HepG2 (cell line): ENCODE measurements around the gene SYNGAP1. TPM values are rescaled to one million over a fixed set of nuclear protein-coding genes. Genes with fewer than 3 reads are reported as not detected.

Experiments
- FOXJ3 ChIP-seq: sonication (generic); formaldehyde crosslinking; IDR thresholded peaks from 2 replicates; pipeline ENCODE4 v1.4.0; 2020; ENCODE audit warnings: missing genetic modification reagents, mild to moderate bottlenecking, borderline replicate concordance
- HNRNPUL1 ChIP-seq: fragments of 200-400 bp; formaldehyde crosslinking; IDR thresholded peaks from 2 replicates; pipeline ENCODE4 v1.6.1; 2017; ENCODE audit warnings: low read depth, mild to moderate bottlenecking, low read length, moderate library complexity
- KIAA2018 ChIP-seq: sonication (generic); formaldehyde crosslinking; IDR thresholded peaks from 2 replicates; pipeline ENCODE4 v1.5.0; 2020; ENCODE audit warnings: mild to moderate bottlenecking, missing genetic modification reagents, borderline replicate concordance
- MLLT10 ChIP-seq: sonication (generic); formaldehyde crosslinking; IDR thresholded peaks from 2 replicates; pipeline ENCODE4 v1.4.0; 2020; ENCODE audit warnings: missing genetic modification reagents
- RBFOX2 ChIP-seq: fragments of 200-400 bp; formaldehyde crosslinking; IDR thresholded peaks from 2 replicates; pipeline ENCODE4 v1.6.1; 2017; ENCODE audit warnings: low read depth, mild to moderate bottlenecking, low read length
- SALL1 ChIP-seq: sonication (generic); formaldehyde crosslinking; IDR thresholded peaks from 2 replicates; pipeline ENCODE4 v1.8.0; 2022; ENCODE audit warnings: mild to moderate bottlenecking, missing genetic modification reagents
- ZKSCAN1 ChIP-seq: fragments of 150-350 bp; IDR thresholded peaks from 2 replicates; pipeline ENCODE4 v1.6.1; 2014; ENCODE audit warnings: low read length
- ZNF260 ChIP-seq: sonication (generic); formaldehyde crosslinking; IDR thresholded peaks from 2 replicates; pipeline ENCODE4 v1.4.0; 2020; ENCODE audit warnings: missing genetic modification reagents, low read depth, mild to moderate bottlenecking, borderline replicate concordance
- ZNF678 ChIP-seq: sonication (generic); formaldehyde crosslinking; IDR thresholded peaks from 2 replicates; pipeline ENCODE4 v1.4.0; 2020; ENCODE audit warnings: mild to moderate bottlenecking, missing genetic modification reagents
- polyA plus RNA-seq, 8 experiments: library from polyadenylated mRNA; depleted of rRNA in 3 of 8; stranded (reverse) in 7 of 8; unstranded in 1 of 8; fragments of >200 nt; fragmentation: Illumina TruSeq in 4 of 8; extraction: Trizol in 4 of 8; gene quantifications; 2 replicates each; pipeline versions ENCODE4 v1.2.1 to v1.2.3, GENCODE V29; 2011 to 2016; ENCODE audit warnings: low read depth in 4 of 8, missing spikeins in 1 of 8, mixed read lengths in 1 of 8; ENCODE audit not compliant: insufficient read depth in 1 of 8
- total RNA-seq, 5 experiments: library from RNA; depleted of rRNA; stranded (reverse); fragments of >200 nt; fragmentation: Illumina TruSeq; extraction: Trizol; gene quantifications; 2 replicates each; pipeline ENCODE4 v1.2.3, GENCODE V29; 2016; ENCODE audit warnings: low read depth in 1 of 5
- TF ChIP-seq, protein P1 (sequence below): sonication (generic); formaldehyde crosslinking; IDR thresholded peaks from 2 replicates; pipeline ENCODE4 v1.4.0; 2020; ENCODE audit warnings: mild to moderate bottlenecking, missing genetic modification reagents, borderline replicate concordance
- TF ChIP-seq, protein P2 (sequence below): sonication (generic); formaldehyde crosslinking; IDR thresholded peaks from 2 replicates; pipeline ENCODE4 v1.8.1; 2023; ENCODE audit warnings: mild to moderate bottlenecking, missing genetic modification reagents
- TF ChIP-seq, protein P3 (sequence below): IDR thresholded peaks from 2 replicates; pipeline ENCODE4 v1.6.1; 2016; ENCODE audit warnings: mild to moderate bottlenecking, missing biosample characterization, missing genetic modification reagents

Gene SYNGAP1
- total and polyA plus RNA-seq, 2 of the 13 experiments (the other 11 are each of a cell fraction or from before 2014, with no cell fraction given): 0.75 to 1.1 TPM

GRCh38 chr6:33410711-33411631 is 8.9 kb upstream of the SYNGAP1 start, which contains the start of gene PHF1 (continued):
- TF ChIP-seq, protein P1, sequence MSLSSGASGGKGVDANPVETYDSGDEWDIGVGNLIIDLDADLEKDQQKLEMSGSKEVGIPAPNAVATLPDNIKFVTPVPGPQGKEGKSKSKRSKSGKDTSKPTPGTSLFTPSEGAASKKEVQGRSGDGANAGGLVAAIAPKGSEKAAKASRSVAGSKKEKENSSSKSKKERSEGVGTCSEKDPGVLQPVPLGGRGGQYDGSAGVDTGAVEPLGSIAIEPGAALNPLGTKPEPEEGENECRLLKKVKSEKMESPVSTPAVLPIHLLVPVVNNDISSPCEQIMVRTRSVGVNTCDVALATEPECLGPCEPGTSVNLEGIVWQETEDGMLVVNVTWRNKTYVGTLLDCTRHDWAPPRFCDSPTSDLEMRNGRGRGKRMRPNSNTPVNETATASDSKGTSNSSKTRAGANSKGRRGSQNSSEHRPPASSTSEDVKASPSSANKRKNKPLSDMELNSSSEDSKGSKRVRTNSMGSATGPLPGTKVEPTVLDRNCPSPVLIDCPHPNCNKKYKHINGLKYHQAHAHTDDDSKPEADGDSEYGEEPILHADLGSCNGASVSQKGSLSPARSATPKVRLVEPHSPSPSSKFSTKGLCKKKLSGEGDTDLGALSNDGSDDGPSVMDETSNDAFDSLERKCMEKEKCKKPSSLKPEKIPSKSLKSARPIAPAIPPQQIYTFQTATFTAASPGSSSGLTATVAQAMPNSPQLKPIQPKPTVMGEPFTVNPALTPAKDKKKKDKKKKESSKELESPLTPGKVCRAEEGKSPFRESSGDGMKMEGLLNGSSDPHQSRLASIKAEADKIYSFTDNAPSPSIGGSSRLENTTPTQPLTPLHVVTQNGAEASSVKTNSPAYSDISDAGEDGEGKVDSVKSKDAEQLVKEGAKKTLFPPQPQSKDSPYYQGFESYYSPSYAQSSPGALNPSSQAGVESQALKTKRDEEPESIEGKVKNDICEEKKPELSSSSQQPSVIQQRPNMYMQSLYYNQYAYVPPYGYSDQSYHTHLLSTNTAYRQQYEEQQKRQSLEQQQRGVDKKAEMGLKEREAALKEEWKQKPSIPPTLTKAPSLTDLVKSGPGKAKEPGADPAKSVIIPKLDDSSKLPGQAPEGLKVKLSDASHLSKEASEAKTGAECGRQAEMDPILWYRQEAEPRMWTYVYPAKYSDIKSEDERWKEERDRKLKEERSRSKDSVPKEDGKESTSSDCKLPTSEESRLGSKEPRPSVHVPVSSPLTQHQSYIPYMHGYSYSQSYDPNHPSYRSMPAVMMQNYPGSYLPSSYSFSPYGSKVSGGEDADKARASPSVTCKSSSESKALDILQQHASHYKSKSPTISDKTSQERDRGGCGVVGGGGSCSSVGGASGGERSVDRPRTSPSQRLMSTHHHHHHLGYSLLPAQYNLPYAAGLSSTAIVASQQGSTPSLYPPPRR: no peak
- TF ChIP-seq RBFOX2: peak; percentile 62; the same call in 1 of the 2 replicates
- no peak for TF ChIP-seq HNRNPUL1
- TF ChIP-seq MLLT10 (CRISPR knock-in tag): no peak
- TF ChIP-seq ZKSCAN1: no peak
- TF ChIP-seq ZNF678 (CRISPR knock-in tag): no peak
- TF ChIP-seq ZNF260 (CRISPR knock-in tag): no peak
- TF ChIP-seq SALL1 (CRISPR knock-in tag): peak; percentile 41; the same call in 1 of the 2 replicates
- TF ChIP-seq KIAA2018: no peak
- no peak for TF ChIP-seq FOXJ3 (CRISPR knock-in tag)
- TF ChIP-seq, protein P2, sequence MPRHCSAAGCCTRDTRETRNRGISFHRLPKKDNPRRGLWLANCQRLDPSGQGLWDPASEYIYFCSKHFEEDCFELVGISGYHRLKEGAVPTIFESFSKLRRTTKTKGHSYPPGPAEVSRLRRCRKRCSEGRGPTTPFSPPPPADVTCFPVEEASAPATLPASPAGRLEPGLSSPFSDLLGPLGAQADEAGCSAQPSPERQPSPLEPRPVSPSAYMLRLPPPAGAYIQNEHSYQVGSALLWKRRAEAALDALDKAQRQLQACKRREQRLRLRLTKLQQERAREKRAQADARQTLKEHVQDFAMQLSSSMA (CRISPR knock-in tag): no peak
- TF ChIP-seq, protein P3, sequence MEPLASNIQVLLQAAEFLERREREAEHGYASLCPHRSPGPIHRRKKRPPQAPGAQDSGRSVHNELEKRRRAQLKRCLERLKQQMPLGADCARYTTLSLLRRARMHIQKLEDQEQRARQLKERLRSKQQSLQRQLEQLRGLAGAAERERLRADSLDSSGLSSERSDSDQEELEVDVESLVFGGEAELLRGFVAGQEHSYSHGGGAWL (CRISPR knock-in tag): peak; percentile 65; the same call in 1 of the 2 replicates
